GM10266 (cell line): Measurements from ENCODE around the gene KLF8.

ENCODE experiments used
- DNase-seq: peaks from one replicate; pipeline ENCODE4 v3.0.0; 2012; ENCODE audit errors: extremely low spot score
- CTCF ChIP-seq: IDR thresholded peaks from 2 replicates; pipeline ENCODE4 v1.5.1; 2012; ENCODE audit warnings: mild to moderate bottlenecking, low read depth; ENCODE audit not compliant: control insufficient read depth, insufficient read depth; ENCODE audit errors: missing control alignments

The KLF8 gene

GRCh38 chrX:56268888-56269287 is 36.7 kb downstream of the KLF8 start:
- no peak for DNase-seq
- no peak for TF ChIP-seq CTCF

- TF ChIP-seq CTCF = no peak
- DNase-seq = no peak
Observed at GRCh38 chrX:56278692-56279091, 46.5 kb downstream of the KLF8 start.

- TF ChIP-seq CTCF = no peak
- DNase-seq = no peak
Observed at GRCh38 chrX:56279863-56280262, 47.7 kb downstream of the KLF8 start.

GRCh38 chrX:56281789-56282188 is 49.6 kb downstream of the KLF8 start:
- TF ChIP-seq CTCF = peak; percentile 25
- no peak for DNase-seq

GRCh38 chrX:56284269-56284668 is 52.1 kb downstream of the KLF8 start:
- no peak for DNase-seq
- no peak for TF ChIP-seq CTCF

GRCh38 chrX:56288608-56289007 is 56.5 kb downstream of the KLF8 start:
- TF ChIP-seq CTCF = no peak
- DNase-seq = no peak

GRCh38 chrX:56289449-56289848 is 57.3 kb downstream of the KLF8 start:
- no peak for DNase-seq
- TF ChIP-seq CTCF = no peak
